Esophagus squamous epithelium (tissue), 4 donors: ENCODE measurements around the gene CD59.

Experiments used
- CTCF ChIP-seq, 6 experiments: fragments of 450-650 bp in 4 of 6; fragments of 200-600 bp in 2 of 6; sonication (generic) in 2 of 6; IDR thresholded peaks; one replicate each; pipeline ENCODE4 v1.5.1; 2016 to 2019; ENCODE audit warnings: antibody characterized with exemption in 6 of 6, mild to moderate bottlenecking in 4 of 6, moderate library complexity in 4 of 6
- POLR2A ChIP-seq, 4 donors: fragments of 450-650 bp; IDR thresholded peaks; one replicate each; pipeline ENCODE4 v1.6.1; 2017; ENCODE audit warnings: antibody characterized with exemption in 4 of 4, mild to moderate bottlenecking in 4 of 4, moderate library complexity in 3 of 4

- TF ChIP-seq CTCF (IDR thresholded peaks at IDR 0.05), result no peak
- TF ChIP-seq POLR2A (IDR thresholded peaks at IDR 0.05), result no peak
Measured at GRCh38 chr11:33691066-33691864, 45.0 kb downstream of the CD59 start.
